Ovary (tissue), 9 donors: ENCODE data around the gene HCN2. TPM values are rescaled to one million over a fixed set of nuclear protein-coding genes. Genes with fewer than 3 reads are reported as not detected.

Experiments used
- DNase-seq, 5 donors: peaks; one replicate each; pipeline ENCODE4 v3.0.0-alpha.2; 2019 to 2020
- H3K27ac ChIP-seq, 2 donors: fragments of 200-600 bp; one replicate each; pipeline versions ENCODE4 v1.5.1 to v1.8.0; 2019 to 2022
- H3K27me3 ChIP-seq: fragments of 200-600 bp; one replicate; pipeline ENCODE4 v1.8.0; 2022
- H3K36me3 ChIP-seq: fragments of 200-600 bp; sonication (generic); one replicate; pipeline ENCODE4 v1.5.1; 2019
- H3K4me1 ChIP-seq: one replicate; pipeline ENCODE4 v1.8.1; 2013; ENCODE audit warnings: mild to moderate bottlenecking, moderate library complexity; ENCODE audit not compliant: insufficient read depth
- H3K4me3 ChIP-seq: fragments of 200-600 bp; sonication (generic); one replicate; pipeline ENCODE4 v1.5.1; 2017
- H3K9me3 ChIP-seq, 2 donors: fragments of 200-600 bp in 1 of 2; sonication (generic) in 1 of 2; one replicate each; pipeline versions ENCODE4 v1.5.1 to v1.8.1; 2013 to 2019; ENCODE audit warnings: mild to moderate bottlenecking in 1 of 2, moderate library complexity in 1 of 2
- CTCF ChIP-seq, 3 donors: fragments of 450-650 bp in 2 of 3; fragments of 200-600 bp in 1 of 3; IDR thresholded peaks; one replicate each; pipeline versions ENCODE4 v1.5.1 to v1.8.0; 2016 to 2022; ENCODE audit warnings: antibody characterized with exemption in 3 of 3, mild to moderate bottlenecking in 1 of 3
- EP300 ChIP-seq: sonication (generic); formaldehyde crosslinking; IDR thresholded peaks from one replicate; pipeline ENCODE4 v1.6.1; 2017; ENCODE audit warnings: antibody characterized with exemption
- POLR2A ChIP-seq: fragments of 450-650 bp; IDR thresholded peaks from one replicate; pipeline ENCODE4 v1.6.1; 2017; ENCODE audit warnings: antibody characterized with exemption, mild to moderate bottlenecking, moderate library complexity
- WGBS, 3 donors: extraction: QIAGEN DNeasy Blood & Tissue Kit in 1 of 3; methylation state at CpG; one replicate each; pipeline versions ENCODE4 v1.1.5 to v1.1.7; 2013 to 2017; 5-methylcytosine and 5-hydroxymethylcytosine counted together
- intact Hi-C, 4 donors: fragments of 100-400 bp; cut with DNase I; formaldehyde crosslinking; loops; one replicate each; pipeline versions ENCODE4 v1.11.0 to v1.15.1; 2022 to 2023
- polyA plus RNA-seq, 2 donors: library from polyadenylated mRNA; stranded (reverse); fragments of 200-250 nt in 1 of 2; fragments of 350-450 nt in 1 of 2; fragmentation: Illumina TruSeq in 1 of 2; extraction: RNeasy Lipid Tissue Mini Kit (QIAGEN cat#74804) in 1 of 2; gene quantifications; one replicate each; pipeline ENCODE4 v1.2.3, GENCODE V29; 2013 to 2014
- total RNA-seq, 7 donors: library from RNA; depleted of rRNA in 2 of 7; stranded (reverse); fragments of >200 nt in 2 of 7; fragmentation: NEBNext Ultra II Directional in 3 of 7; extraction: Animal tissue kit (Norgen Biotek cat#: 25700) in 3 of 7; gene quantifications; one replicate each; pipeline versions ENCODE4 v1.1.0 to v1.2.4, GENCODE V29; 2016 to 2023
- donor health status: DM: no; HTN: no; CAD: no; lungs with moderate emphysema.
- donor health status: DM: no; HTN: no; CAD: no.
- donor health status: Bipolar disorder and iron deficiency.
- donor health status: DM: yes; HTN: yes; CAD: no.
- donor health status: DM: no; HTN: no; CAD: no.
- donor health status: DM: yes; HTN: yes; CAD: no.

HCN2 gene
- total and polyA plus RNA-seq, 9 donors, result 0.07 to 0.23 (median 0.12) TPM; not detected in 5

- intact Hi-C loops, result no loop called here
- WGBS, 3 donors, result 87 to 88% (median 88%) methylated on average over 52 of the region's 52 CpGs
- H3K27me3 ChIP-seq, result no peaks in the 10 kb centered on the region
- peaks cover 2% of the 10 kb centered on the region for H3K4me1 ChIP-seq
- DNase-seq, result peak in 1 of 5 donors; percentile 18
- H3K27ac ChIP-seq, result no peak overlapping the region
- no peaks in the 10 kb centered on the region for H3K36me3 ChIP-seq
- H3K9me3 ChIP-seq, result no peaks in the 10 kb centered on the region
- no peak overlapping the region for H3K4me3 ChIP-seq
- TF ChIP-seq CTCF (IDR thresholded peaks at IDR 0.05) (no peak), EP300 (no peak), POLR2A (no peak)
Observed at GRCh38 chr19:647566-648284, 58.0 kb downstream of the HCN2 start.

GRCh38 chr19:648305-648704 is 58.6 kb downstream of the HCN2 start:
- no peaks in the 10 kb centered on the region for H3K4me1 ChIP-seq
- intact Hi-C loops, result no loop called here
- H3K27me3 ChIP-seq, result no peaks in the 10 kb centered on the region
- no peaks in the 10 kb centered on the region for H3K9me3 ChIP-seq
- no peaks in the 10 kb centered on the region for H3K36me3 ChIP-seq
- no peak overlapping the region for H3K27ac ChIP-seq
- H3K4me3 ChIP-seq, result no peak overlapping the region
- DNase-seq, result no peak
- 85 to 88% (median 85%) methylated on average over 29 of the region's 29 CpGs for WGBS, 3 donors
- TF ChIP-seq CTCF (IDR thresholded peaks at IDR 0.05) (no peak), POLR2A (no peak), EP300 (no peak)

GRCh38 chr19:648904-649801 is 59.5 kb downstream of the HCN2 start:
- Histone ChIP-seq H3K27ac (no peak overlapping the region), H3K9me3 (no peaks in the 10 kb centered on the region), H3K27me3 (no peaks in the 10 kb centered on the region), H3K36me3 (no peaks in the 10 kb centered on the region), H3K4me3 (no peak overlapping the region), H3K4me1 (no peaks in the 10 kb centered on the region)
- intact Hi-C loops, result no loop called here
- no peak for TF ChIP-seq POLR2A
- no peak for TF ChIP-seq EP300
- no peak for TF ChIP-seq CTCF (IDR thresholded peaks at IDR 0.05)
- DNase-seq, result peak in 1 of 5 donors; percentile 27
- WGBS, 3 donors, result 82 to 92% (median 86%) methylated on average over 48 to 53 of the region's 53 CpGs

- no peak overlapping the region for H3K4me3 ChIP-seq
- TF ChIP-seq EP300 (no peak), CTCF (IDR thresholded peaks at IDR 0.05) (no peak), POLR2A (no peak)
- no peaks in the 10 kb centered on the region for H3K9me3 ChIP-seq
- intact Hi-C loops, result no loop called here
- no peaks in the 10 kb centered on the region for H3K4me1 ChIP-seq
- H3K36me3 ChIP-seq, result no peaks in the 10 kb centered on the region
- WGBS, 3 donors, result 90 to 91% (median 91%) methylated on average over 11 of the region's 11 CpGs
- DNase-seq, result no peak
- H3K27me3 ChIP-seq, result no peaks in the 10 kb centered on the region
- H3K27ac ChIP-seq, result no peak overlapping the region
Observed at GRCh38 chr19:650121-650520, 60.4 kb downstream of the HCN2 start.
